Left forelimb (tissue), 1 donor: Measurements from ENCODE around the gene MAGEE2.
"Not testable (repeated sequence)": the region's sequence is repeated elsewhere in the genome, so short reads cannot be mapped to it uniquely, and the experiment has no call there.

Source experiments
- DNase-seq: peaks from one replicate; pipeline ENCODE4 v3.0.0-alpha.2; 2018; ENCODE audit warnings: low spot score

Gene MAGEE2, protein sequence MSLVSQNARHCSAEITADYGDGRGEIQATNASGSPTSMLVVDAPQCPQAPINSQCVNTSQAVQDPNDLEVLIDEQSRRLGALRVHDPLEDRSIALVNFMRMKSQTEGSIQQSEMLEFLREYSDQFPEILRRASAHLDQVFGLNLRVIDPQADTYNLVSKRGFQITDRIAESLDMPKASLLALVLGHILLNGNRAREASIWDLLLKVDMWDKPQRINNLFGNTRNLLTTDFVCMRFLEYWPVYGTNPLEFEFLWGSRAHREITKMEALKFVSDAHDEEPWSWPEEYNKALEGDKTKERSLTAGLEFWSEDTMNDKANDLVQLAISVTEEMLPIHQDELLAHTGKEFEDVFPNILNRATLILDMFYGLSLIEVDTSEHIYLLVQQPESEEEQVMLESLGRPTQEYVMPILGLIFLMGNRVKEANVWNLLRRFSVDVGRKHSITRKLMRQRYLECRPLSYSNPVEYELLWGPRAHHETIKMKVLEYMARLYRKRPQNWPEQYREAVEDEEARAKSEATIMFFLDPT

DNA sequence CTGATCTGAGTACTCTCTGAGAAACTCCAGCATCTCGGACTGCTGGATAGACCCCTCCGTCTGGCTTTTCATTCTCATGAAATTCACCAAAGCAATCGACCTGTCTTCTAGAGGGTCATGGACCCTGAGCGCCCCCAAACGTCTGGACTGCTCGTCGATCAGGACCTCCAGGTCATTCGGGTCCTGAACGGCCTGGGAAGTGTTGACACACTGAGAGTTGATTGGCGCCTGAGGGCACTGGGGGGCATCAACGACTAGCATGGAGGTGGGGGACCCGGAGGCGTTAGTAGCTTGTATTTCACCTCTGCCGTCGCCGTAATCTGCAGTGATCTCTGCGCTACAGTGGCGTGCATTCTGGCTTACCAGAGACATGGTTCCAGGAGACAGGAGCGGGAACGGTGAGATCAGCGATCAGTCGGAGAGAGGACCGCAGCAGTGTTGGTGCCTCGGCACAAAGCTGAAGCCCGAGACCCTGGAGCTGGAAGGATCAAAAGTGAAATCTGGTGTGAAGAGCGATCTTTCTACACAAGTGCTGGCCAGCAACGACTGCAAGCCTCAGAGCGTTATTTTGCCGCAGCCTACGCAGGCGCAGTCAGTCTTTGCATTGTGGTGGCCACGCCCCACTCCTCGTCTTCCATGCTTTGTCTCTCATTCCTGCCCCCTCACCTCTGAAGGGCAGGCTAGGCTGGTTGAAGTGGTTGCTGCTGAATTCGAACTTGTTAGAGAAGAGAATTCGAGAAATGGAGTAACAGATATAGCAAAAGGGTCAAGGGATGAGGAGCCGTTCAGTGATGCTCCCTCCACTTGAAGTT lies at the start of gene MAGEE2:
MAGEE2 (minus strand) TSS at position 575 of the 812 bp plus-strand sequence; CDS start at position 372, 203 bp downstream.
- no peak for DNase-seq

DNA sequence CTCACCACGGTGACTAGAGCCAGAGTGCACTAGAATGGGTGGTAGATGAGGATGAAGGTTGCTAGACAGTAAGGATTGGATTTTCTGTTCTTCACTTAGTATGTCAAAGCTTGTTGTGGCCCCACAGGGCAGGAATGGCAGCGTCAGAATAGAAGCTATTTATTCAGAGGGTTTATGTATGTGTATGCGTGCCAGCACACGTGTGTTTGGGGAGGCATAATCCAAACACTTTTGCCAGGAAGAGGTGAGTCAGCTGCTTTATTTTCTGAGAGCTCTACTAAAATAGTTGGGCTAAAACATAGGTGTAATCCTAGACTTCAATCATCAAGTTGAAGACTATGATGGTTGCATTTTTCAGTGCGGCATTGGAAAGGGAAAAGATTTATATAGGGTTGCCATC lies 1.2 kb upstream of the MAGEE2 start:
- no peak for DNase-seq

DNA sequence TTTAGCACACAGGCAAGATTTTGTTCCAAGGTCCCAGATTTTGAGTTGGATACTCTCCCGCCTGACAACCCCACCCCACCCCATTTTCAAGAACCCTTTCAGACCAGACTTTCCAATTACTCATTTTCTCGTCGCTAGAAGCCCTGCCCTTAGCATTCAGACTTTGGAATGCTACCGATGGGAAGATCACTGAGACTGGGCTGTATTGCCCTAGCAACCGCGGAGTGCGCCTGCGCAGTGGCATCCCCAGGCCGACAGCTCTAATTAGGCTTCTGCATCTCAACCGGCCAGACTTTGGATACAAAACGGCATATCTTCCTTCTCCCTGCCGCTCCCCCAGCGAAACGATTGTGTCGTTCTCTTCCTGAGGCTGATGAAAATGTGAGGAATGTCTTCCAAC lies 3.4 kb downstream of the MAGEE2 start:
- DNase-seq = no peak

DNA sequence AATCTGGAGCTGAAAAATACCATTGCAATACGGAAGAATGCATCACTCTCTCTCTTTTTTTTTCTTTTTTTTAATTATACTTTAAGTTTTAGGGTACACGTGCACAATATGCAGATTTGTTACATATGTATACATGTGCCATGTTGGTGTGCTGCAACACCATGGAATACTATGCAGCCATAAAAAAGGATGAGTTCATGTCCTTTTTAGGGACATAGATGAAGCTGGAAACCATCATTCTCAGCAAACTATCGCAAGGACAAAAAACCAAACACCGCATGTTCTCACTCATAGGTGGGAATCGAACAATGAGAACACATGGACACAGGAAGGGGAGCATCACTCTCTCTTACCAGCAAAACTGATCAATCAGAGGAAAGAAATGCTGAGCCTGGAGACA lies 17.0 kb downstream of the MAGEE2 start:
- DNase-seq = not testable (repeated sequence)

DNA sequence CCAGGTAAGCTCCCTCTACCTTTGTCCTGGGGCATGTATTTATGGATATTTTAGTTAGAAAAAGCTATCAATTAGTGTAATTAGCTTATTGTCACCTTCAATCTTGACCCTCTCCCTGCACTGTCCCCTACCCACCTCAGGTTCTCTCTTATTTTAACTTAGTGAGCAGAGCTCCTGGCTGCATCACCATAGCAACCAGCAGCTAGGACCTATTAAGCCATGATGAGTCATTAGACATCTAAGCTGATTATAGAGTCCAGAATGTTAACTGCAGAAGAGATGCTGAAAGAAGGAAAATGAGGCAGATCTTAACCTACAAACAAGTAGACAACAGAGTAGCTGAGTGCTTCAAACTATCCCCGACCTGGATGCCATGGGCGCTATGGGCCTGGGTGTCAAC lies 36.6 kb downstream of the MAGEE2 start:
- no peak for DNase-seq

DNA sequence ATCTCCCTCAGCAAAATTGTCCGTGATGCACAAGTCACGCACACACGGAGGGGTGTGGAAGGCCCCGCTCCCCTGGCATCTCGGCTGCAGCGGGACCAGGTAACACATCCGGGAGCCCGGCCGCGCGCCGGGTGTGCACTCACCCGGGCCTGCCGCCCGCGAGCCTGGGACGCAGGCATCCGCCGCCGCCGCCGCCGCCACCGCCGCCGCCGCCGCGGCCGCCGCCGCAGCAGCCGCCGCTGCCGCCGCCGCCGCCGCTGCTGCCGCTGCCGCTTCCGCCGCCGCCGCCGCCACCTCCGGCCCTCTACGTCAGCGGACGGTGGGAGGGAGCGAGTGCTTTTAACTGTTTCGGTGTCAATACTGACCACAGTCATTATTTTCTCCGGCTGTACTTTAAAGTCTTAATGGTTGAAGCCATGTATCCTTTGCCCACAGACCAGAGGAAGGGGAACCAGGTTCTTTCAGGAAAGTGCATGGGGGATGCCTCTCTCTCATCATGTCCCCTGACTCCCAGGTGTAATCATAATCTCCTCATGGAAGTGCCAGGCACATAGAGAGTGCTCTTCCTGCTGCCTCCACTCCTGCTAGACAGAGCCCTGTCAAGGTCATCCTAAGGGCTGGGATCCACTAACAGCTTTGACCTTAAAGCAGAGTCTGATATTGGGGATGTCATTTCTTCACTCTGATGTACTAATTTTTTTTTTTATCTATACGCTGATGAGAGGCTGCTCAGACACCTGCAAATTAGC lies 38.0 kb downstream of the MAGEE2 start:
- no peak for DNase-seq
